NT2/D1 (cell line): ENCODE measurements around the gene MAP4K2.

ENCODE experiments used
- DNase-seq: peaks from one replicate; pipeline ENCODE4 v3.0.0-alpha.2; 2011; ENCODE audit warnings: low read depth, low spot score
- H3K27me3 ChIP-seq: 2 replicates; pipeline ENCODE4 v1.6.0; 2011; ENCODE audit warnings: mild to moderate bottlenecking; ENCODE audit not compliant: insufficient read length, insufficient read depth
- H3K36me3 ChIP-seq: 2 replicates; pipeline ENCODE4 v1.6.1; 2011; ENCODE audit warnings: mild to moderate bottlenecking, low read length, mixed read lengths; ENCODE audit not compliant: insufficient read depth, insufficient read length
- H3K4me1 ChIP-seq: 2 replicates; pipeline ENCODE4 v1.5.1; 2011; ENCODE audit not compliant: insufficient read depth, insufficient read length
- H3K4me3 ChIP-seq: 2 replicates; pipeline ENCODE4 v1.5.1; 2011; ENCODE audit warnings: low read depth; ENCODE audit not compliant: insufficient read length
- H3K9ac ChIP-seq: 2 replicates; pipeline ENCODE4 v1.6.0; 2011; ENCODE audit warnings: low read depth; ENCODE audit not compliant: insufficient read length
- H3K9me3 ChIP-seq: 2 replicates; pipeline ENCODE4 v1.5.1; 2011; ENCODE audit warnings: mild to moderate bottlenecking, low read length; ENCODE audit not compliant: insufficient read depth
- SUZ12 ChIP-seq: IDR thresholded peaks from 2 replicates; pipeline ENCODE4 v1.6.1; 2011; ENCODE audit not compliant: insufficient read length, insufficient read depth; ENCODE audit errors: extremely low read depth
- YY1 ChIP-seq: IDR thresholded peaks from 2 replicates; pipeline ENCODE4 v1.6.1; 2011; ENCODE audit not compliant: insufficient read length, insufficient read depth
- ZNF274 ChIP-seq: IDR thresholded peaks from 2 replicates; pipeline ENCODE4 v1.6.1; 2011; ENCODE audit warnings: mild to moderate bottlenecking, low read depth, low read length

Gene MAP4K2

DNA sequence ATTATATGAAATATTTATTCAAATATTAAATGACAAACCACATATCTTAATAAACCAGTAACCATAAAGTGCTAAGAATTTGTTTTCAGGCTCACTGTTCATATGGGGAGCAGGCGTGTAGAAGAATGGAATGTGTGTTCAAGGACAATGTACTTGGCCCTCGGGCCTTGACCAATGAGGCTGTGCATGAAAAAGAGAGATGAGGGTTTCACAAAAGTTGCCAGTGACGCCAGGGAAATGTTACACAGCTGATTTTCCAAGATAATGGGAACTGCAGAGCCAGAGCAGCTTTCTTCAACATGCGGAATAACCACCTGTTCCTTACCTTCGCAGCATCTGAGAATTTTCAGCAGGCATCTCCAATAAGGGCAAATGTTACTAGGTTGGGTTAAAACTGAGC lies 28.9 kb downstream of the MAP4K2 start:
- no peak for TF ChIP-seq YY1
- no peak for TF ChIP-seq ZNF274
- TF ChIP-seq SUZ12, result no peak
- H3K27me3 ChIP-seq, result no peaks in the 10 kb centered on the region
- no peak overlapping the region for H3K9ac ChIP-seq
- peaks cover 84% of the 10 kb centered on the region for H3K36me3 ChIP-seq
- DNase-seq, result no peak
- no peak overlapping the region for H3K4me3 ChIP-seq
- no peaks in the 10 kb centered on the region for H3K4me1 ChIP-seq
- no peaks in the 10 kb centered on the region for H3K9me3 ChIP-seq

DNA sequence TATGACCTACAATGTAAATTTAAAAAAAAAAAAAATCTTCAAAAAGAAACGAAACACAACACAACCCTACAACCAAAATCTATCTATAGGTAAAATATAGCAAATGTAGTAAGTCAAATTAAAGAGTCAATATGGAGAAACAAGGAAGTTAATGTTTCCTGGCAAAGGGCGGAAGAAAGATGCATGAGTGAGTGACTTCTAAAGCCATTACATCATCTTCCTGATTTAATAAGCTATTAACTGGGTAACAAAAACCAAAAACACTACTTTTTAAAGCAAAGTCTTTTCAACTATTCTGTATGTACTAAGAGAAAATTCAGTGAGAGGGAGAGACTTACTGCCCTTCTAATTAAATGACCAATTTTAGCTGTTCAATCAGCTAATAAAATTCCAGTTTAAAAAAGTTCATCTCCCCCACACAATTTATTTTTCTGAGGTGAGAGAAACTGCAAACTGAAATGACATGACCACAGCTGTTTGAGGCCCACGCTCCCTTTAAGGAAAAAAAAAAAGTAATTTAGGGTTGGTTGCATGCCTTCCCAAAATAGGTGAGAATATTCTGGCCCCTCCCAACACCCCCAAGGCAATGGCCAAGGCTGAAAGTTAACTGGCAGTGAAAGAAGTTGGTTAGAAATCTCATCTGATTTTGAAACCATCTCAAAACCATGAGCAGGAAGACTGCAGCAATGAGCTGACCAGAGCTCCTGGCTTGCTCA lies 30.6 kb downstream of the MAP4K2 start:
- H3K4me3 ChIP-seq, result no peak overlapping the region
- TF ChIP-seq ZNF274 (no peak), YY1 (no peak), SUZ12 (no peak)
- no peaks in the 10 kb centered on the region for H3K9me3 ChIP-seq
- H3K9ac ChIP-seq, result no peak overlapping the region
- DNase-seq, result no peak
- peaks cover 99% of the 10 kb centered on the region for H3K36me3 ChIP-seq
- no peaks in the 10 kb centered on the region for H3K27me3 ChIP-seq
- H3K4me1 ChIP-seq, result peaks cover 2% of the 10 kb centered on the region

DNA sequence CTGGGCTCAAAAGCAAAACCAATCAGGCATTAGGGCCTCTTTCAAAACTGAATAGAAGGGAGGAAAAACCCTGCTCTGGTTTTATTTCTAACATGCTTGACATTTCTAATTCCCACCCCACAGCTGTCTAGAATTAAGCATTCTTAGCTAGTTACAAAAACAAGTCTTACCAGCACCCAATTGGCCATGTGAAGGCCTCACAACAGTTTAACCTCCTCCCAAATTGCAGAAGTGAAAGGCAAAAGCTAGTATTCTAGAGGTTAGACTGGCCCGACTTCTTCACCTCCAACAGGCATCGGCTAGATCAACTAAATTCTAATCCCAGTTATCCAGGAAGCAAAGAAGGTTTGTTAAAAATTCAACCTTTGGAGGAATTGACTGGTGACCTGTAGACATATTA lies 31.2 kb downstream of the MAP4K2 start:
- TF ChIP-seq SUZ12 (no peak), YY1 (no peak), ZNF274 (no peak)
- peaks cover 8% of the 10 kb centered on the region for H3K4me1 ChIP-seq
- DNase-seq, result no peak
- H3K36me3 ChIP-seq, result peaks cover 99% of the 10 kb centered on the region
- no peaks in the 10 kb centered on the region for H3K9me3 ChIP-seq
- H3K4me3 ChIP-seq, result no peak overlapping the region
- H3K27me3 ChIP-seq, result no peaks in the 10 kb centered on the region
- H3K9ac ChIP-seq, result no peak overlapping the region

DNA sequence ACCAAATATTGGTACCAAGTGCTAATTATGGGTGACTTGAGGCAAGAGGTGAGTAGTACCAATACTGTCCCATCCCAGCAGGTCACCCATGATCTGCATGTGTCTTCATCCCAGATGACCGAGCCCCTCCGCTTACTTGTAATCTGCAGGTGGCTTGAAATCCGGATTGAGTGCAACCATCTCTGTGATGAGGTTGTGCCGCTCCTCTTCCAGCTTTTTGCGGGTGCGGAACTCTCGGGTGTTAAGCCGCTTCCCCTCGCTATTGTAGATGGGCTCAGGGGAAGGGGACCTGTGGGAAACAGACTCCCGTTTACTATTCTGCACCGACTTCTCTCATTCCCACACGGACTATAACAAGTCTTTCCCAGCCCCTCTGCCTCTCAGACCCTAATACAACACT lies 32.9 kb downstream of the MAP4K2 start:
- peaks cover 97% of the 10 kb centered on the region for H3K36me3 ChIP-seq
- H3K9me3 ChIP-seq, result no peaks in the 10 kb centered on the region
- no peaks in the 10 kb centered on the region for H3K27me3 ChIP-seq
- no peak for DNase-seq
- no peak overlapping the region for H3K4me3 ChIP-seq
- H3K9ac ChIP-seq, result no peak overlapping the region
- H3K4me1 ChIP-seq, result peaks cover 12% of the 10 kb centered on the region
- TF ChIP-seq ZNF274, result no peak
- no peak for TF ChIP-seq YY1

DNA sequence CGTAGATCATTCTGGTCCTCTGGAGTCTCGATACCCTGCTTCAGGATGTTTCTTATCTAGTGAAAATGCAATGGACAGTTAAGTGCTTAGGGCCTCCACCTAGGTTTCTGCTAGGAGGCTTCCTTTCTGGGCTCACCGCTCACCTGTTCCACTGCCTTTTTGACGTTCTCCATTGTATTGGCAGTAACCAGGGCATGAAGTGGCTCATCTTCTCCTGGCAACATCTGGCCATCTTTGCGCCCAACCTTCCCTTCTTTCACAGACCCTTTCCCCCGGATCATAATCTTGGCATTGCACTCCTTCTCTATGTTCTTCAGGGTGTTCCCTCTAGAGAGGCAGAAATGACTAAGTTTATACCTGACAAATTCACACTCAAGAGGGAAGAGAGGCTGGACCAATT lies 33.7 kb downstream of the MAP4K2 start:
- TF ChIP-seq SUZ12, result no peak
- TF ChIP-seq YY1, result no peak
- TF ChIP-seq ZNF274, result no peak
- no peak for DNase-seq
- Histone ChIP-seq H3K4me1 (peaks cover 16% of the 10 kb centered on the region), H3K36me3 (peaks cover 98% of the 10 kb centered on the region), H3K27me3 (no peaks in the 10 kb centered on the region), H3K9ac (no peak overlapping the region), H3K4me3 (no peak overlapping the region), H3K9me3 (no peaks in the 10 kb centered on the region)

DNA sequence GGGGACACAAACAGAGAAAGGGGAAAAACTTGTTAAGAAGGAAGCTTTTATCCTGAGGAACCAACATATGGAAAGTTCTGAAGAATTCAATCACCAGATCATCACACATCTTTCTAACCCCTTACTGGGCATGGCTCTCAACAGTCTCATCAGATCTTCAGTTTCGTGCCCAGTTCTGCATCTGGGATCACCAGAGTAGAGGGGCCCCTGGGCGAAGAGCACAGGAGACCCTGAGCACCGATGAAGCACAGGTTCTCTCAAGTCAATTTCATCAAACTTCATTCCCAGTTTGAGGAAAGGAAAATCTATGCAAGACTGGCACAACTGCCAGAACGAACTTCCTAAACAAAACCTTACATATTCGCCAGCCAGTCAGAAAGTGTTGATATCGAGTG lies 34.7 kb downstream of the MAP4K2 start:
- no peak overlapping the region for H3K4me3 ChIP-seq
- no peak for DNase-seq
- TF ChIP-seq YY1 (no peak), SUZ12 (no peak), ZNF274 (no peak)
- peaks cover 97% of the 10 kb centered on the region for H3K36me3 ChIP-seq
- H3K27me3 ChIP-seq, result no peaks in the 10 kb centered on the region
- H3K9me3 ChIP-seq, result no peaks in the 10 kb centered on the region
- H3K4me1 ChIP-seq, result peaks cover 26% of the 10 kb centered on the region
- no peak overlapping the region for H3K9ac ChIP-seq

DNA sequence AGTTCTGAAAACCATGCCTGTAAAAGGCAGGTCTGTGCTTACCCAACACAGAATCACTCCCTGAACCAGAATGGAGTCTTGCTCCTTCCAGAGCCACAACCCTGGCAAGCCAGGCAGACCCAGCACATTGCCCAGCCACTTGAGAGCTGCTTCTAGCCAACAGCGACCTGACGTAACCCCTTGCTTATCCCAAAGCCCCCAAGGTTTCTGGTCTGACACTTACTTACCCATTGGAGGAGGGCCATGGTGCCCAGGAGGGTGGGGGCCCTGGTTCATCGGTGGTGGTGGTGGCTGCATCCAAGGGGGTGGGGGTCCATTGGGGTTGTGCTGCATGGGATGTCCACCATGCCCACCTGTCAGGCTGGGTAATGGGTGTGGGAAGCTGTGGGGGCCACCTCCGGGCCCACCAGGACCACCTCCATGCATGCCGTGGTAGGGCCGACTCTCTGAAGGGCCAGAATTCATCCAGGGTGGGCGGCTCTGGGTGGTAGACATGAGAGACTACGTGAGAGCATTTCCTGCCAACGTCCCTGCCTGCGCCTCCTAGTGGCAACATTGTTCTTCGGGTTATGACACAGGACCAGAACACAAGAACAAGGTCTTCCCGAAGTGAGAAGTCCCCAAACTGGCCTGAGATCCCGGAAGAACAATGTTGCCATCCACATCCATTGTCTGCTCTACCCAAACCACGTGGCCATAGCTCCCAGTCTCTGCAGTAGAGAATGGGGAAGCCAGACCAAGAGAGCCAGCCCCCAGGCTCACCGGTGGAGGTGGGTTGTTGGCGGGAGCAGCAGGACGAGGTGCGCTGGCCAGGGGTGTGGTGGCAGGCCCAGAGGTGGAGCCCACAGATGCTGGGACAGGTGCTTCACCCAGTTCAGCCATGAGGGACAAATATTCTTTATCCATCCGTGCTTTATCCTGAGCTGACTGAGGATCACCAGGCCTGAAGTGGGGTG lies 35.4 kb downstream of the MAP4K2 start:
- peak; percentile 68 for DNase-seq
- H3K4me1 ChIP-seq, result peaks cover 30% of the 10 kb centered on the region
- H3K4me3 ChIP-seq, result no peak overlapping the region
- no peaks in the 10 kb centered on the region for H3K27me3 ChIP-seq
- TF ChIP-seq ZNF274 (no peak), YY1 (no peak), SUZ12 (no peak)
- peaks cover 95% of the 10 kb centered on the region for H3K36me3 ChIP-seq
- no peak overlapping the region for H3K9ac ChIP-seq
- no peaks in the 10 kb centered on the region for H3K9me3 ChIP-seq
